Measurements from ENCODE around the gene PPP2R3B. TPM values are rescaled to one million over a fixed set of nuclear protein-coding genes. Genes with fewer than 3 reads are reported as not detected.

PPP2R3B gene
- polyA plus RNA-seq, 1 donor from 2014 or later = 41.7 TPM

GRCh38 chrX:316351-317325 lies 70.1 kb downstream of the PPP2R3B start:
- TF ChIP-seq RAD21 (conservative IDR thresholded peaks at IDR 0.05) (no peak), CTCF (IDR thresholded peaks at IDR 0.05; ENCODE audit: poor library complexity, severe bottlenecking) (no peak), SMC3 (conservative IDR thresholded peaks at IDR 0.05; ENCODE audit: poor library complexity) (no peak), POLR2AphosphoS5 (IDR thresholded peaks at IDR 0.05) (no peak), EZH2 (IDR thresholded peaks at IDR 0.05; ENCODE audit: borderline replicate concordance, insufficient read depth, low read length, poor library complexity, severe bottlenecking) (no peak), EP300 (conservative IDR thresholded peaks at IDR 0.05; ENCODE audit: poor library complexity, severe bottlenecking) (no peak), MXI1 (conservative IDR thresholded peaks at IDR 0.05; ENCODE audit: poor library complexity, severe bottlenecking) (no peak), TAF1 (IDR thresholded peaks at IDR 0.05; ENCODE audit: low read depth) (no peak), REST (IDR thresholded peaks at IDR 0.05; ENCODE audit: borderline replicate concordance) (no peak)
- Histone ChIP-seq H2AFZ (ENCODE audit: low read depth, low read length) (no peak overlapping the region), H3K9me3 (ENCODE audit: low read length) (no peaks in the 10 kb centered on the region), H3K27me3 (ENCODE audit: insufficient read depth, low read depth, low read length) (no peaks in the 10 kb centered on the region), H3K27ac (ENCODE audit: low read length) (no peak overlapping the region), H3K4me2 (ENCODE audit: low read length) (no peak overlapping the region), H3K4me3 (ENCODE audit: low read length) (no peak overlapping the region), H3F3A (ENCODE audit: insufficient read depth, low read length, poor library complexity, severe bottlenecking) (no peaks in the 10 kb centered on the region), H3K36me3 (ENCODE audit: insufficient read depth, low read length) (no peaks in the 10 kb centered on the region), H3K9me2 (ENCODE audit: insufficient read depth, low read length) (no peaks in the 10 kb centered on the region), H3K9ac (ENCODE audit: low read length) (no peak overlapping the region), H3K79me2 (replicated peaks; ENCODE audit: insufficient read depth, low read length) (peaks cover 8% of the 10 kb centered on the region), H4K20me1 (ENCODE audit: insufficient read depth) (no peaks in the 10 kb centered on the region)

GRCh38 chrX:314781-315595 lies 71.7 kb downstream of the PPP2R3B start:
- Histone ChIP-seq H2AFZ (ENCODE audit: low read depth, low read length) (no peak overlapping the region), H3K4me2 (ENCODE audit: low read length) (no peak overlapping the region), H3K9me2 (ENCODE audit: insufficient read depth, low read length) (no peaks in the 10 kb centered on the region), H3K27me3 (ENCODE audit: insufficient read depth, low read depth, low read length) (no peaks in the 10 kb centered on the region), H3K36me3 (ENCODE audit: insufficient read depth, low read length) (no peaks in the 10 kb centered on the region), H3K79me2 (replicated peaks; ENCODE audit: insufficient read depth, low read length) (peaks cover 1% of the 10 kb centered on the region), H3K9ac (ENCODE audit: low read length) (no peak overlapping the region), H3K4me3 (ENCODE audit: low read length) (no peak overlapping the region), H3K9me3 (ENCODE audit: low read length) (no peaks in the 10 kb centered on the region), H4K20me1 (ENCODE audit: insufficient read depth) (no peaks in the 10 kb centered on the region), H3K27ac (ENCODE audit: low read length) (no peak overlapping the region), H3F3A (ENCODE audit: insufficient read depth, low read length, poor library complexity, severe bottlenecking) (no peaks in the 10 kb centered on the region)
- TF ChIP-seq POLR2AphosphoS5 (IDR thresholded peaks at IDR 0.05) (no peak), EZH2 (IDR thresholded peaks at IDR 0.05; ENCODE audit: borderline replicate concordance, insufficient read depth, low read length, poor library complexity, severe bottlenecking) (no peak), TAF1 (IDR thresholded peaks at IDR 0.05; ENCODE audit: low read depth) (no peak), REST (IDR thresholded peaks at IDR 0.05; ENCODE audit: borderline replicate concordance) (no peak), CTCF (IDR thresholded peaks at IDR 0.05; ENCODE audit: poor library complexity, severe bottlenecking) (no peak), SMC3 (conservative IDR thresholded peaks at IDR 0.05; ENCODE audit: poor library complexity) (no peak), MXI1 (conservative IDR thresholded peaks at IDR 0.05; ENCODE audit: poor library complexity, severe bottlenecking) (no peak), EP300 (conservative IDR thresholded peaks at IDR 0.05; ENCODE audit: poor library complexity, severe bottlenecking) (no peak), RAD21 (conservative IDR thresholded peaks at IDR 0.05) (no peak)

Measured in neural cell (in vitro differentiated cells).